Stimulated activated CD4-positive, alpha-beta T cell treated with anti-CD3 and anti-CD28 coated beads, Interleukin-1b, Interleukin-23, amount 100 ng/mL, for 4 hours (primary cell): ENCODE data around the gene AFAP1L1.
A peak's percentile ranks its signal among the peaks of the same experiment; 100 is the strongest.

ENCODE experiments used
- DNase-seq, 2 donors: peaks; one replicate each; pipeline ENCODE4 v3.0.0-alpha.2; 2020; ENCODE audit warnings: low read depth in 2 of 2

AFAP1L1 gene

DNA sequence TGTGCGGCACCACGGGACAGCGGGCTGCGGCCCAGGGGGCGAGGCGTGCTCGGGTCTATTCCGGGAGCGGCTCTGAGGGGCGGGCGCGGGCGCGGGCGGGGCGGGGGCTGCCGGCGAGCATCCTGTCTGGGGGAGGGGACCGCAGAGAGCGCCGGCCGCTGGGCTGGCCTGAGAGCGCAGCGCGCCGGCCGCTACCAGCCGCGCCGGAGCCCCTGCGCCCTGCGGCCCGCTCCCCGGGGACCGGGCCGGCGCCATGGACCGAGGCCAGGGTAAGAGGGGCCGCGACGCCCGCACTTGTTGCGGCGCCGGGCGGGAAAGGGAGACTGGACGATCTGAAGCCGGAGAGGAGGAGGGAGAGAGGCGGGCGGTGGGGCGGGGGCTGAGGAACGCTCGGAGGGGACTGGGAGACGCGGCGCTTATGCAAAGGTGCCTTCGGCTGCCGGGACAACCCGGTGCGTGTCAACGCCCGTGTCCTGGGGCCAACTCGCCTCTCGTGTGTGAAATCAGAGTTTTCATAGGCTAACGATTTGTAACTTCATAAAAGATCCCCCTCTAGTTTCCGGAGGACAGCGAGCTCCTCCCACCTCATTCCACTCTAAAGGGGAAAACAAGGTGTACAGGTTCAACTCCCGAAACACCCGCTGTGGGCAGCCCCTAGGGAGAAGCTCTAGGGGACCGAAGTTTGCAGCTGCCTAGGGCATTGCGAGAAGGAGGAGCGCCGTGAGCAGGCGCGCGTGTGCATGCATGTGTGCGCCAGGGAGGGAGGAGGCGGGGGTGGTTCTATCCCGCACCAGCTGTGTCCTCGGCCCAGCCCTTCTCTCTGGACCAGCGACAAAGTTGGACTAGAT, at the start of gene AFAP1L1:
TSS of gene AFAP1L1 (plus strand) at position 144 of the 848 bp plus-strand sequence. CDS start at position 254, 110 bp downstream.
- DNase-seq, result peak in 1 of 2 donors; percentile 11

DNA sequence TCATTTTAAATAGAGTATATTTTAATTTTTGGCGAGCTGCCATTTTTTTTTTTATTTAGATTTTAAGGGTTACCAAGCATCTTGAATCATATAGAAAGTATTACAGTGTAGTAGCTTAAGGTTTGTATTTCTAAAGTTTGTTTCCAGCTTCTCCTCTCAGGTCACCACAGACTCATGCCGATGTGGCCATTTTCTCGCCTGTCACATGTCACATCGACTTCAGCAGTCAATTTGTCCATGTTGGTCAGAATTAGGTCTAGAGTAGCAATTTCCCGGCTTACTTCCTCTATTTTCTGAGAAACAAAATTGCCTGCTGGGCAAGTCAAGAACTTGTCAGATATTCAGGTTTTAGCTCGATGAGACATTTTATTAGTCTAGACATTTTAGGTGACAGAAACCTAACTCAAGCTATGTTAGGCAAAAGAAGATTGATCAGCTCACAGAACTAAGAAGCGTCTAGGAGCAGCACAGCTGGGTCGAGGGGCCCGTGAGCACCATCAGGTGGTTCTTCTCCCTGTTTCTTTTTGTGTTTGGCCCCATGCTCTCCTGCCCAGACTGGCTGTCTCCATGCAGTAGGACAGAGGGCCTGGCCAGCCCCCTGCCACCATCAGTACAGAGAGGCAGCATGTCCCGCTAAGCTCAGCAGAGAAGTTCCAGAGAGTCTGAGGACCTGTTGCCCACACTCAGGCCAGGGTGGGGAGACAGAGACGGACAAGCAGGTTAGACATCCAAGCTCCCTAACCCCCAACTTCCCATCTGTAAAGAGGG, 48.4 kb upstream of the AFAP1L1 start:
- no peak for DNase-seq

DNA sequence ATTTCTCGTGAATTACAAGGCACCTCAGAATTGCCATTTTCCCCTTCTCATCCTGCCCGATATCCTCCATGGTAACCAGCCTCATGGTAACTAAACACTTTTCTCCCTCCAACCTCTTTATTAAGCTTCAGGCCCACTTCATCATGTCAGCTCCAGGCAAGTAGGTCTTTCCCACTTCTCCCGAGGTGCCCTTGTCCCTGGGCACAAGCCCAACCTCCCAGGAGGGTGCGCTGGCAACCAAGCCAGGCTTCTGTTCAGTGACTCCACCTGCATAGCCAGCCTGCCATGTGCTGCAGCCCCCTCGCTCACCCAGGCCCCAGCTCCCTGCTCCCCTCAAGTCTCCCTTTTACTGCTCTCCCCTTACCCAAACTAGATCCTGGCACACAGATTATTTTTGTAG, 47.4 kb upstream of the AFAP1L1 start:
- no peak for DNase-seq

DNA sequence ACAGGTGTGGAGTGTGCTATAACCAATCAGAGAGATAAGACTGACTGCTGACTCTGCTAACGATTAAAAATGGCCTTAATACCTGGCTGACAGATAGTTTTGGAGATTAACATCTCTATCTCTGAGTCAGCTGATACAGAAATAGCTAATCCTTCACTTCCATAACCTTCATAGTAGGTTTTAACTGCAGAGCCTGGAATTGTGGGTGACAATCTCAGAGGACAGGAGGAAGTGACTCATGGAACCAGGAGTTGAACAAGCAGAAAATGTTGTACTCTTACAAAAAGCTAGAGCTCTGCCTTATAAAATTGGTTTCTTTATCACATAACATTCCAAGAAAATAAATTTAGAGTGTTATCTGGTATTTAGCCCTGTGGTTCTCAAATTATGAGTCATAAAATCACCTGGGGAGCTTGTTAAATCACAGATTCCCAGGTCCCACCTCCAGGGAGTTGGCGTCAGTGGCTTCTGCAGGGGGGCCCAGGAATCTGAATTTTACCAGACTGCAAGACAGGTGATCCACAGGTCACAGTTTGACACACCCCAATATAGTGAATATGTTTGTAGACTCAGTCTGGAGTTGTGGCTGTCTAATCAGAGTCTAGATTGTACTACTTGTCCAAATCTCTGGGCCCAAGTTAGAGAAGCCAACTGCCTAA, 44.4 kb upstream of the AFAP1L1 start:
- no peak for DNase-seq

DNA sequence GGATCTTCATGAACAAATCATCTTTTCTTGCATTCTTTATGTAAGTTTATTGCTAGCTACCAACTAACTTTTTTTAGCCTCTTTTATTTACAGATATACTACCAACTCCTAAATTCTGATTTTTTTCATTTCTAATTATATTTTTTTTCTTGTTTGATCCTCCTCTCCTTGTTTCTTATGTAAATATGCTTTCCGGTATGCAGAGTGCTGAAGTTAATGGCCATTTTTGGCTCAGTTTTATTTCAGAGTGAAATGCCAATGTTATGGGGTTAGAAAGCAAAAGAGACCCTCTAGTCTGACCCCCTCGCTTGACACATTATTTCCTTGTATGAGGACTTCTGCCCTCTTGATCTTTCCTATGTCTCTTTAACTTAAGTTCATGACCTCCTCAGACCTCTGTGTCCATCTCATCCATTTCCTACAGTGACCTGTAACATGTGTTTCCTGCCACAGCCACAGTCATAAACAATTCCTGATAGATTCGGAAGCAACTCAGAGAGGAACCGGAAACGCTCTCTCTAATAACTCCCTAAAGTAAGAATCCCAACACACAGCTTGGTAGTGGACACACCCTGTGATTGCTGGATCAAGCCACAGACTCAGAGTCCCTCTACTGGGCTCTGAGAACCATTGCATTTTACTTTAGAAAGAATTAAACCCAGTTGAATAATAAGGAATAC, 42.9 kb upstream of the AFAP1L1 start:
- no peak for DNase-seq

DNA sequence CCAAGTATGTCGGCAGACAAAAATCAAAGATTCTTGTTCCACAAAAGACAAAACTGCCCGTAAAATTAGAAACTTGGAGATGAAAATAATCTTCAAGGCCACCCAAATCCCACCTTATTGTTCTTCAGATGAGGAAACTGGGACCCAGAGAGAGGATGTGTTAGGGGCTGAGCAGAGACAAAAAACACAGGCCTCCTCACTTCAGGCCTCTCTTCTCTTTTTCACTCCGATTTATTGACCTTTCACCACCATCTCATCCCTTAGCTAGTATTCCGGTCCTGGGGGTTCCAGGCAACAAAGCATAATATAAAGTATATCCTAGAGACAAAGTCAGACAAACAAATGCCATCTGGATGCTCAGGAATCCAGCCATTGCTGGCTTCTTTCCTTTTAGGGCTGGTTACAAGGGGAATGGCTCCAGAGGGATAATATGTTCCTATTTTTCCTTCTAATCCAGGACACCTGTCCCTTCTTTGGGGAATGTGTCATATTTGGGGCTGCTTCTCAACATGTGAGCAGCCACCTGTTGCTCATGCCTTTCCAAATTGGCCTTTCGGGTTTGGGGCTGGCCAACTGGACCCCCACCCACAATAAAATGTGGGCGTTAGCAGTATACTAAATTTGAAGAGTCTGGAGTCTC, 42.2 kb upstream of the AFAP1L1 start:
- DNase-seq, result no peak

DNA sequence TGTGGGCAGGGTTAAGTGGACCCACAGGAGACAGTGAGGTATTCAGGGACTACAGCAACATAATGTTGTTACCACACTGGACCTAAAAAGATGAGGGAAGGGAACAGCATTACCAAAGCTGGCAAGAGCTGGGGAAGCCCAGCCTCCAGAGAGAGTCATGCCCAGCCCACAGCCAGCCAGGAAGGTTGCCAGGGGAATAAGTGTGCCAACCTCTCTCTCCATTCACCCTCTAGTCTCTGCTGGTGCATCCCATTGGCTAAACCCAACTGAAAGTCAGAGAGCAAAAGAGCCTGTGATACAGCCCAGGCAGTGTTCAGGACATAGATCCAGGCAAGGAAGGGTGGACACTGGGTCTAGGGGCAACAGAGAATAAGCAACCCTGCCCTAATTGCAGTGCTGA, 35.8 kb upstream of the AFAP1L1 start:
- DNase-seq, result no peak

DNA sequence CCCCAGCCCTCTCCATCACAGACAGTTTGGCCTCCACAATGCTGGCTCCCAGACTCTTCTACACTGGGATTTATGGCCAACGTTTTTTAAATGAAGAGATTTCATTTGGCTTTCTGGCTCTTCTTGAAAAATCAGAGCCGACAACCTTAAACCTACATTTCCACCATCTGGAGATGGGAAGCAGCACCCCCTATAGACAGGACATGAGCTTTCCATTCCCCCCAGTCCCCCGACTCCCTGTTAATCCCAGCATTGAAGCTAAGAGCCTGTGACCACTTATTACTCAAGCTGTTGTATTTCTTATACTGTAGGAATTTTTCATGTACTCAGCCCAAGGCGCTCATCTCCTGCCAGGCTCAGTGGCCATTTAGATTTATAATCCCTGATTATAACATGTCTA, 34.0 kb upstream of the AFAP1L1 start:
- DNase-seq, result no peak

DNA sequence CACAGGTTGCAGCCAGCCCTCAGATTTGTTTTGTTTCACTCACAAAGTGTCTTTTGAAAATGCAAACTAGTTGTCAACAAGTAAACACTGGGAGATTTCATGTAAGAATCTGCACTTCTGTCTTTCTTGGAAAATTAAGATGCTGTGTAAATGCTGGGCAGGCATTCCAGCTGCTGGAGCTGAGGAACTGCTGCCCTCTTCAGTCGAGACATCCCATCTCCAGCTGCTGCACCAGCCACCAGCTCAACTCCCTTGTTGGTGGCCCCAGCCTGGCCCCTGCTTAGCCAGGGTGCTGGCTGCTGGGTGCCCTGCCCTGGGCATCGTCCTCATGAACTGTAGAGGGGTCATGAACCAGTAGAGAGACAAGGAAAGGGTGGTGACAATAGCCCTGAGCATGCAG, 33.1 kb upstream of the AFAP1L1 start:
- no peak for DNase-seq

DNA sequence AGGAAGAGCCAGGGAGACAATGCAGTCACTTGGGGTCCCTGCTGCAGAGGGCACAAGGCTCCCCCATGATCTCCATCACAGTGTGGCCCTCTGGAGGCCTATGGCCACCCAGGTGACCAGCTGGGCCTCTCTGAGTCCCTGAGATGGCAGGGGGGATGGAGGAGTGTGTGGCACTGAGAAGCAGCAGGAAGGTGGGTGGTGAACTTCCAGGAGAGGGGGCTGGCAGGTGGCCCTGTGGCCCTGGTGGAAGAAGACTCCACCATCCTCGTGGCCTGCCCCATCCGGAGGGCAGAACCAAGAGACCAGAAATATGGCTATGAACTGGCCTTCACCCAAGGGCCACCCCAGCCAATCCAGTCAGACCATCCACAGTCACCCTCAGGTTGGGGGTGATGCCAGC, 31.7 kb upstream of the AFAP1L1 start:
- DNase-seq, result no peak

DNA sequence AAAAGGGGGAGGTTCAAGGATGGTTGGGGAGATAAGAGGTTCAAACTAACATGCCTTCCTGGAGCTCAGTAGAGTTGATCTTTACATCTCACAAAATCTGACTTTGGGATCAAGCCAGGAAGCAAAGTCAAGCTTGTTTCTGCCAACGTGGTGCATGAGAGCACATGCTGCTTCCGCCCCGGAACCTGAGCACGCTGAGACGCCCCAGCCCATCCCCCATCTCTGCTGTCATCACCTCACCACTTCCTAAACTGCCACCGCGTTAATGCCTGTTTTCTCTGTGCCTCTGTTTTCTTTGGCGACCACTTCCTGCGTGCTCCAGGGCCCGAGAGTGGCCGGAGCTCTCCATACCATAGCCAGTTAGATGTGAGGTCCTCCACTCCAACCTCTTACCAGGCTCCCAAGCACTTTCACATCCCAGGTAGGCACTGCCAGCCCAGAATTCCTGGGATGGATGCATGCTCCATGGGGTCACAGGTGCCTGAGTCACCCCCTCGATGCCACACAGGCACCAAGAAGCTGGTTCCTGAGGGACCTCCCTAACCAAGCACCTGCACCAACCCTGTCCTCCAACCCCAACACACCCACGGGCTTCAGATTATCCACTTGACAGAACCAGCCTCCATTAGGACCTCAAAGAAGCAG, 31.2 kb upstream of the AFAP1L1 start:
- DNase-seq, result peak; percentile 50 to 78

DNA sequence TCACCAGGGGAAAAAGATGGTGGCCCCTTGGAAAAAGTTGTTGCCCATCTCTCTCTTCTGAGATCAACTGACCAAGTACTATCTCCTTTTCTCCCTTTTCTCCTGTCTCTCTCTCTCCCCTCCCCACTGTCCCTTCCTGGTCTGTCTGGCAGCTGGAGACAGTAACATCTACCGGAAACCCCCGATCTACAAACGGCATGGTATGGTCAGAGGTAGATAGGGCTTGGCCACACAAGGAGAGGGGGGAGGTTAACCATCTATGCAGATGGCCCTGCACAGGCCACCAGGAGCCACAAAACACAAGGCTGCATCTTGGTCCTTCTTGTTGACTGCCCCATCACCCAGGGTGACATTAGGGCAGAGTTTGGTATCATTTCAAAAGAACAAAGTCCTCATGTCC, 29.3 kb upstream of the AFAP1L1 start:
- no peak for DNase-seq

DNA sequence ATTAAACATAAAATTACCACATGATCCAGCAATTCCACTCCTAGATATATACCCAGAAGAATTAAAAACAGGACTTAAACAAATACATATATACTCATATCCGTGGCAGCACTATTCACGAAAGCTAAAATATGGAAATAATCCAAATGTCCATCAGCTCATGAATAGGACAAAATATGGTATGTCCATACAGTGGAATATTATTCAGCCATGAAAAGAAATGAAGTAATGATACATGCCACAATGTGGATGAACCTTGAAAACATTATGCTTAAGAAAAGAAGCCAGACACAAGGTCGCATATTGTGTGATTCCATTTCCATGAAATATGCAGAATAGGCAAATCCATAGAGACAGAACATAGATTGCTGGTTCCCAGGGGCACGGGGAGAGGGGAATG, 24.8 kb upstream of the AFAP1L1 start:
- DNase-seq, result no peak

DNA sequence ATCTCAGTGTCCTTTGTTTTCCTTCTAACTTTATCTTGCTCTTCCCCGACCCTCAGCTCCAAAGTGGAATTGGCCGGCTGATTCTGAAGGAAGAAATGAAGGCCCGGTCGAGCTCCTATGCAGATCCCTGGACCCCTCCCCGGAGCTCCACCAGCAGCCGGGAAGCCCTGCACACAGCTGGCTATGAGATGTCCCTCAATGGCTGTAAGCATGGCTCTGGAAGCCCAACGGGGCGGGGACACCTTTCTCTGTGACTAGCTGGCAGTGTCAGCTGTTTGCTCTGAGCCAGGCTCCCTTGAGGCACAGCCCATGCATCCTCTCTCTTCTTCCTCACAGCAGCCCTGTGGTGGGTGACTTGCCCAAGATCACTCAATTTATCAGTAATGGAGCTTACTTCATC, 23.9 kb upstream of the AFAP1L1 start:
- no peak for DNase-seq

DNA sequence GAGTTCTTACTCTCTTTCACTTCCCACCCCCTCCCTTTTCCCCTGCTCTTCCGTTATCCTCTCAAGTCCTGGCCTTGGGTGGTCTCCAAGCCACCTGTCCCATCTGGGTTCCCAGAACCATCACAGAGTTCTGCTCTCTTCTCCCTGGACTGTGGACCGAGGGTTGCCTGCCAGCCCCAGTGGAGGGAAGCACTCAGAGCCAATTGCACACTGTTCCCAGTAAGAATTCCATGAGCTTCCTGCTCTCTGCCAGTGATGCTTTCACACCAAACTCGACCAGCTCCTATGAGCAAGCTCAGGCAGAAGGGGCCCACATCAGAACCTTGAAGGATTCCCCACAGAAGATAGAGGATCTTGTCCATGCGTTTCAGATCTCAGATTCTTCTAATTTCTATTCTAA, 20.1 kb upstream of the AFAP1L1 start:
- DNase-seq, result no peak

DNA sequence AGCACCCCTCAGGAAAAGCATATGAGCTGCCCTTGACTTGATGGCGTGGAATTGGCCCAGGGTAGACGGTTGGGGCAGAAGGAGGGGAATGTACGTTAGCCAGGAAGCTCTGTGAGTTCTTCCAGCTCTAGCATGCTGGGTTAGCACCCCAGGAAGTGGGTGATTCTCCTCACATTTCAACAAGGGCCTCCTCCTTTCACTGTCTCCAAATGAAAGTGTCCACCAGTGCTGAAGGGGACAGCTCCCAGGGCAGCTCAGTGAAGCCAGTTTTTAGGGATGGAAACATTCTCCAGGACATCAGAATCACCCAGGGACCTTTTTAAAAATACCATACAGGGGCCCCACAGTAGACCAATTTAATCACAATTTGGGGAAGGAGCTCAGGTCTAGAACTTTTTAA, 17.2 kb upstream of the AFAP1L1 start:
- no peak for DNase-seq

DNA sequence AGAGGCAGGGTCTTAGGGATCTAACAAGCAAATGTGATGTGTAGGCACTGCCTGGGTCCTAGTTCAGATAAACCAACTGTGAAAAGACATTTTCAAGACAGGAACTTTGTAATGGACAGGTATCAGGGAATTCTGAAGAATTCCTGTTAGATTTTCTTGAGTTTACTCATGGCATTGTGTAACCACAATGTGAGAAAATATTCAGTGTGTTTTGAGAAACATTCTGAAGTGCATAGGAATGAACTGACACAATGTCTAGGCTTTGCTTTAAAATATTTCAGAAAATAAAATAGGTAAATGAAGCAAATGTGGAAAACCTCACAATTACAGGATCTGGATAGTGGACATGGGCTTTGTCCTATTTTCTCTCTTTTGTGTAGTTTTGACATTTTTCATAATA, 15.2 kb upstream of the AFAP1L1 start:
- DNase-seq, result no peak

DNA sequence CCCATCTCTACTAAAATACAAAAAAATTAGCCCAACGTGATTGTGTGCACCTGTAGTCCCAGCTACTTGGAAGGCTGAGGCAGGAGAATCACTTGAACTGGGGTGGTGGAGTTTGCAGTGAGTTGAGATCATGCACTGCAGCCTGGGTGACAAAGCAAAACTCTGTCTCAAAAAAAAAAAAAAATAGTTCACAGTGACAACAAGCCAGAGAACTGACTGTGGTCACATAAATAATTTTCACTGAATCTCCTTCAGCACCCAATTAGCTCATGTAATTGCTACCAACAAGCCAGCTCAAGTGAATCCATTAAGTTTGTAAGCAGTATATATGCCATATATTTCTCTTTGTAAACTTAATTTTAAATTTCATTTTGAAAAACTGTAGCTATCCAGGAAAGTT, 14.5 kb upstream of the AFAP1L1 start:
- DNase-seq, result no peak

DNA sequence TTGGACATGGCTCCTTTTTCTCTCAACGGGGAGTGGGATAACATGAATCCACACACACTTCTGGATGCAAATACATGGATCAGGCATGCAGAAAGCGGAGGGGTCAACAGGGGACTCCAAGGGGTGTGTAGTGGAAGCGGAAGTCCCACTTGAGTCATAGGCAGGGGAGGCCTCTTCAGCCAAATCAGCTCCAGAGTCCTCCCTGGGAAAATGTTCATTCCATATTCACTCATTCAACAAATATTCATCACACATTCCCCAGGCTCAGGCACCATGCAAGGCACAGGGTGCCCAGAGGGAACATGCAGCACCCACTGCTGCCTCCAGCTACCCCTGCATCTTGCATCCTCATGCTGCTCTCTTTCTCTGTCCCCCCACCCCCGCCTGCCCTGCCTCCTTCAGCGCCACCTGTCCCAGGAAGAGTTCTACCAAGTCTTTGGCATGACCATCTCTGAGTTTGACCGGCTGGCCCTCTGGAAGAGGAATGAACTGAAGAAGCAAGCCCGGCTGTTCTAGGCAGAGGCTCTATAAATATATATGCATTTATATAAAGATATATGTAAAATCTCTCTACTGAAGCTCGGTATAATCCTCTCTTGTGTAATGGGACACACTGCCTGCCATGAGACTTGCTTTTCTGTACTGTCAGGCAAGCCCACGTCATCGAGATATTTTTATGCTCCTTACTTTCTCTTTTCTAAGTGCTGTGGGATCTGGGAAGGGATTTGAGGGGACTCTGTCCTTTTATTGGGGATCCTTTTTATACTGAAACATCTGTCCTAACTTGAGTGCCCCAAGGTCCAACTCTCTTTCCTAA, 13.6 kb upstream of the AFAP1L1 start:
- DNase-seq, result no peak

DNA sequence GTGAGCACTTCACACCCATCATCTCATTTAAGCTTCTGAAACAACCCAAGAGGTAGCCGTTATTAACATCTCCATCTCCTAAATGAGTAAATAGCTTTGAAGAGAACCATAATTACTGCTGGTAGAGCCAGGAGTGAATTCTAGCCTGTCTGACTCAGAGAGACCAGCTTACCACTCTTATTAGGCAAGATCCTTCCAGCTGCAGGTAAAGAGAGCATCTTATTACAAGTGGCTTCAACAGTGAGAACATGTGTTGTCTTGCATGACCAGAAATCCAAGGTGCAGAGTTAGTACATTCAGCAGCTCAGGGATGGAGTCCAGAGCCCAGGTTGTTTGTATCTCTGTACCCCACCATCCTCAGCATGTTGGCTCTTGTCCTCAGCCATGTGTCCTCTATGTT, 10.9 kb upstream of the AFAP1L1 start:
- no peak for DNase-seq
